Smooth muscle cell of the brain vasculature (primary cell): ENCODE data around the gene CROCC.
"Not testable (repeated sequence)": the region's sequence is repeated elsewhere in the genome, so short reads cannot be mapped to it uniquely, and the experiment has no call there.

Experiments used
- DNase-seq: peaks from one replicate; pipeline ENCODE4 v3.0.0-alpha.2; 2012; ENCODE audit warnings: low read depth, low spot score

CROCC gene

GRCh38 chr1:16936580-16936979 is 14.8 kb downstream of the CROCC start:
- not testable (repeated sequence) for DNase-seq

DNA sequence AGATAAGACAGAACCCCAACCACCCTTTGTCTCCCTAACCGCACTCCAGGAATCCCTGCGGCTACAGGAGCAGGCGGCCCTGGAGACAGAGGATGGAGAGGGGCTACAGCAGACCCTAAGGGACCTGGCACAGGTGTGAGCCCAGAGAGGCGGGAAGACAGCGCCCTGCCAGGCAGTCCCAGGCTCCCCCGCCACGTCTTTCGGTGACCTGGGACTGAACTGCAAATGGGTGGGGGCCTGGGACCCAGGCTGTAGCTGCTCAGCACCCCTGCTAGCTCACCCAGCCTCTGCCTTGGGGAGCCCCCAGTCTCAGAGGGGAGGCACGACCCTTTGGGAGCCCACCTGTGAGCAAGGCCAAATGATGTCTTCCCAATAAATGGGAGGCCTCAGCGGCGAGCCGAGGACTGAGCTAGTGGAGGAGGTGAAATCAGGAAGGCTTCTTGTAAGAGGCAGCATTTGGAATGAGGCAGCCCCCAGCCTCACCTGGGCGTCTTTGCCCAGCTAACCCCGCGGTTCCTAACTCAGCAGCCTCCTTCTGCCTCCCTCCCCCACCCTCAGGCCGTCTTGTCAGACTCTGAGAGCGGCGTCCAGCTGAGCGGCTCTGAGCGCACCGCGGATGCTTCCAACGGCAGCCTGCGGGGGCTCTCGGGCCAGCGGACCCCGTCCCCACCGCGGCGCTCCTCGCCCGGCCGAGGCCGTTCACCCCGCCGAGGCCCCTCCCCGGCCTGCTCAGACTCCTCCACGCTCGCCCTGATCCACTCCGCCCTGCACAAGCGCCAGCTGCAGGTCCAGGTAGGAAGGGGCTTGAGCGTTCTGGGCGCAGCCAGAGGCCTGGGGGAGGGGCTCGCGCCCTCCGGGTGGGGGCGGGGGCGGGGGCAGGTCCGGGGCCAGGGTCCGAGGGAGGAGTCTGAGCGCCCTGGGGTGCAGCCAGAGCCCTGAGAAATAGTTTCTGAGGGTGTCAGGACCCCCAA is 16.9 kb downstream of the CROCC start:
- no peak for DNase-seq

DNA sequence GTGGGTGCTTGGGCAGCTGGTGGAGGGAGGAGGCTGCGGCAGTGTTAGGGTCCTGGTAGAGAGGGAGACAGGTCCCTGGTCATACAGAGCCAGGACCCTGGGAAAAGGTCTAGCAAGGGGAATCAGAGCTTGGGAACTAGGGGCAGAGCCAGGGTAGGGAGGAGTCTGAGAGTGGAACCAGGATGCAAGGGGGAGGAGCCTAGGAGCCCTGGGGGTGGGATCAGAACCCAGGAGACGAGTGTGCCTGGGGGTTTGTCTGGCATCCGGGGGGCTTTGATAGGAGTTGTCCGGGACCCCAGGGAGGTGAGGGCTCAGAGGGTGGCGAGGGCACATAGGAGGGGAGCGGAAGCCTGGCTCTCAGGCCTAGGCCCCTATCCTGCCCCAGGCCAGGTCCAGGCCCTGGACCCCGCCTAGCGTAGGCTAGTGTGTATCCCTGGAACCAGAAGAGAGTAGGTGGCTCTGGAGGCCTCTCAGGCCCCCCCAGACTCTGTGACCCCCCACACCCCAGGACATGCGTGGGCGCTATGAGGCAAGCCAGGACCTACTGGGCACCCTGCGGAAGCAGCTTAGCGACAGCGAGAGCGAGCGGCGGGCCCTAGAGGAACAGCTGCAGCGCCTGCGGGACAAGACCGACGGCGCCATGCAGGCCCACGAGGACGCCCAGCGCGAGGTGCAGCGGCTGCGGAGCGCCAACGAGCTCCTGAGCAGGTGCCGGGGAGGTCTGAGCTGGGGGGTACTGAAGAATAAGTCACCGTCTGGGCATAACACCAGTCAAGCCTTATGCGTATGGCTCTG is 17.9 kb downstream of the CROCC start:
- DNase-seq, result not testable (repeated sequence)

GRCh38 chr1:16944038-16944437 is 22.3 kb downstream of the CROCC start:
- no peak for DNase-seq

DNA sequence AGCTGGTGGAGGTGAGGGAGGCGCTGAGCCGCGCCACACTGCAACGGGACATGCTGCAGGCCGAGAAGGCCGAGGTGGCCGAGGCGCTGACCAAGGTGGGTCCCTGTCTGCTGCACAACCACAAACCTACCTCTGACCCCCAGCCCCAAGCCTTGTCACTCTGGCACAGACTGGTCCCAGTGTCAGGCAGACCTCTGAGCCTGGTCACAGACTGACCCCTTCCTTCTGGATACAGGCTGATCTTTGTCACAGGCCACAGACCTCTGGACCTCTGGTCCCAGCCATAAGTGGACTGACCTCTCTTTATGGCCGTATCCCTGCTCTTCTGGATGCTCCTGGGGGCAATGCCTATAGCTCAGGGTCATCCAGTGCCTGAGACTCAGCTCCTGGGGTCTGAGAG is 23.8 kb downstream of the CROCC start:
- not testable (repeated sequence) for DNase-seq

GRCh38 chr1:16946185-16946584 is 24.5 kb downstream of the CROCC start:
- not testable (repeated sequence) for DNase-seq

GRCh38 chr1:16946646-16947045 is 24.9 kb downstream of the CROCC start:
- no peak for DNase-seq

- DNase-seq, result not testable (repeated sequence)
These were observed 26.7 kb downstream of the CROCC start for GRCh38 chr1:16948282-16948891.

- not testable (repeated sequence) for DNase-seq
These were observed 27.3 kb downstream of the CROCC start for GRCh38 chr1:16949026-16949425.

GRCh38 chr1:16952376-16952775 is 30.6 kb downstream of the CROCC start:
- not testable (repeated sequence) for DNase-seq

- DNase-seq, result no peak
These were observed 32.8 kb downstream of the CROCC start for GRCh38 chr1:16954579-16954978.

DNA sequence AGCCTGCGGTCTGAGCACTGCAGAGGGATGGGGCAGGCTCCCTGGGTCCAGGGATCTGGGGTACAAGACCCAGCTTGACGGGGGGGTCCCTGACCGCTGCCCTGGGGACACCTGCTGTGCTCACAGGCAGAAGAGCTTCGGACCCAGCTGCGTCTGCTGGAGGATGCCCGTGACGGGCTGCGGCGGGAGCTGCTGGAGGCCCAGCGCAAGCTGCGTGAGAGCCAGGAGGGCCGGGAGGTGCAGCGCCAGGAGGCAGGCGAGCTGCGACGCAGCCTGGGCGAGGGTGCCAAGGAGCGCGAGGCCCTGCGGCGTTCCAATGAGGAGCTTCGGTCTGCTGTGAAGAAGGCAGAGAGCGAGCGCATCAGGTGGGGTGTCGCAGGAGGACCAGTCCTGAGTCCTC is 33.5 kb downstream of the CROCC start:
- no peak for DNase-seq

- DNase-seq, result no peak
These were observed 35.0 kb downstream of the CROCC start for GRCh38 chr1:16956775-16957174.

- DNase-seq, result no peak
These were observed 36.0 kb downstream of the CROCC start for GRCh38 chr1:16957731-16958130.

- DNase-seq, result no peak
These were observed 36.7 kb downstream of the CROCC start for GRCh38 chr1:16958475-16958874.

- no peak for DNase-seq
These were observed 39.0 kb downstream of the CROCC start for GRCh38 chr1:16960560-16961296.

DNA sequence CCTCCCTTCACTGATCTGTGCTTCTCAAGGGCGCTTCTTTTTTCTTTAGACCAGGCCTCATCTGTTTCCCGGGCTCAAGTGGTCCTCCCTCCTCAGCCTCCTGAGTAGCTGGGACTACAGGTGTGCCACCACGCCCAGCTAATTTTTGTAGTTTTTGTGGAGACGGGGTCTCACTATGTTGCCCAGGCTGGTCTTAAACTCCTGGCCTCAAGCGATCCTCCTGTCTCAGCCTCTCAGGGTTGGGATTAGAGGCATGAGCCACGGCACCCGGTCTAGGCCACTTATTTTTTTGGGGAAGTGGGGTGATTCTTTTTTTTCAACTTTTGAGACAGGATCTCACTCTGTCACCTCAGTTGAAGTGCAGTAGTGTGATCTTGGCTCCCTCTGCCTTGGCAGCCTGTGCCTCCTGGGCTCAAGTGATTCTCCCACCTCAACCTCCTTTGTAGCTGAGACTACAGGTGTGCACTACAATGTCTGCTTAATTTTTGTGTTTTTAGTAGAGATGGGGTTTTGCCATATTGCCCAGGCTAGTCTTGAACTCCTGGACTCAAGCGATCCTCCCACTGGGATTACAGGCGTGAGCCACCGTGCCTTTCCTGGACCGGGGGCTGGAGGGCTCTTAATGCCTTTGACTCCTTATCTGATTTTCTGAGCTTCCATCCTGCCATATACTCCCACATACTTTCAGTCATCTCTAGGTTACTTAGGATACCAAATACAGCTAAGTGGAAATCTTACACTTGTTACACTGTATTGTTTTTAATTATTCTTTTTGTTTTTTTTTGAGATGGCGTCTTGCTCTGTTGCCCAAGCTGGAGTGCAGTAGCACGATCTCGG is 39.8 kb downstream of the CROCC start:
- DNase-seq, result no peak

GRCh38 chr1:16964169-16964568 is 42.4 kb downstream of the CROCC start:
- not testable (repeated sequence) for DNase-seq

DNA sequence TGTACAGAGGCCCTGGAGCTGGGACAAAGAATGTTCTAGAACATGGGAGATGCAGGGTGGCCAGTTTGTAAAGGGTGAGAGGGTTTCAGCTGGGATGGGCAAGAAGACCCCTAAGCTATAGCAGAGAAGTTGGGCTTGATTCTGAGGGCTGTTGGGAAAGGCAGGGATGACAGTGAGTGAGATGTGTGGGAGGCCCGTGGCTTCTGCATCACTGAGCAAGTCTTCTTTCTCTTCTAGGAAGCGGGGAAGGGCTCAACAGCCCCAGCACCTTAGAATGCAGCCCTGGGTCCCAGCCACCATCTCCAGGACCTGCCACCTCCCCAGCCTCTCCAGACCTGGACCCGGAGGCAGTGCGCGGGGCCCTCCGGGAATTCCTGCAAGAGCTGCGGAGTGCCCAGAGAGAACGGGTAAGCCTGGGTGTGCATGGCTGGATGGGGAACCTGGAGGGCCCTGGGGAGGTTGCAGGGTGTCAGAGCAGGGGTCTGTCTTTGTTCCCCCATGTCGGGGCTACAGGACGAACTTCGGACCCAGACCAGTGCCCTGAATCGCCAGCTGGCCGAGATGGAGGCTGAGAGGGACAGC is 43.8 kb downstream of the CROCC start:
- DNase-seq, result no peak

GRCh38 chr1:16966282-16966681 is 44.6 kb downstream of the CROCC start:
- DNase-seq, result no peak
